Liver (tissue), 3 donors: ENCODE measurements around the gene ANKZF1.

Source experiments
- EGR1 ChIP-seq, 2 donors: IDR thresholded peaks; 2 replicates each; pipeline ENCODE4 v1.6.1; 2016 to 2018; ENCODE audit warnings: antibody characterized with exemption in 2 of 2, low read depth in 2 of 2
- JUND ChIP-seq, 2 donors: IDR thresholded peaks; 2 replicates each; pipeline ENCODE4 v1.6.1; 2016; ENCODE audit warnings: antibody characterized with exemption in 2 of 2
- TAF1 ChIP-seq: conservative IDR thresholded peaks from 2 replicates; pipeline ENCODE4 v1.6.1; 2016; ENCODE audit warnings: antibody characterized with exemption, mild to moderate bottlenecking
- YY1 ChIP-seq: IDR thresholded peaks from 2 replicates; pipeline ENCODE4 v1.6.1; 2016; ENCODE audit warnings: antibody characterized with exemption, mild to moderate bottlenecking
- TF ChIP-seq, protein P1 (sequence below): IDR thresholded peaks from 2 replicates; pipeline ENCODE4 v1.6.1; 2016; ENCODE audit warnings: antibody characterized with exemption
- TF ChIP-seq, protein P2 (sequence below): IDR thresholded peaks from 2 replicates; pipeline ENCODE4 v1.6.1; 2016; ENCODE audit warnings: antibody characterized with exemption, mild to moderate bottlenecking
- TF ChIP-seq, protein P3 (sequence below): IDR thresholded peaks from 2 replicates; pipeline ENCODE4 v1.6.1; 2016; ENCODE audit warnings: antibody characterized with exemption
- TF ChIP-seq, protein P4 (sequence below): fragments of 150-350 bp; IDR thresholded peaks from 2 replicates; pipeline ENCODE4 v1.5.1; 2017; ENCODE audit warnings: improper control_type of control experiment, low read depth, low read length; ENCODE audit not compliant: missing input control
- donor health status: healthy.
- donor health status: healthy.

DNA sequence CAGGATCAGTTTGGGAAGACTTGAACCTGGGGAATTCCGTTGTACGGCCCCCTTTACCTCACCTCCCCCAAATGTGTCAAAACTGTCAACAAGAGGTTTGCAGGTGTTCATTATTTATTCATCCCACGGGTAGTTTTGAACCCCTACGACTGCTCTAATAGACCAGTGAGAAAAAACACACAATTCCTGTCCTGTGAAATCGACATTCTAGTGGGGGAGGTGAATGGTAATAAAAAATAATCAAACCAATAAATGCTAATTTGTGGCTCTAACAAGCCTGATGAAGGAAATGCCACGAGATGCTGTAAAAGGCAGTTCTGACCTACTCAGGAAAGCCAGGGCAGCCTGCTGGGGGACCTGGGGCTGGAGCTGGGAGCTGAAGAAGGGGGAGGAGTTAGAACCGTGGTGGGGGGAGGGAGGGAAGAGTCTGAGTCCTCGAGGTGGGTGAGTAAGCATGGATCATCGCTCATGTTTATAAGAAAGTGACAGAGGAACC lies 49.1 kb downstream of the ANKZF1 start:
- TF ChIP-seq, protein P1, sequence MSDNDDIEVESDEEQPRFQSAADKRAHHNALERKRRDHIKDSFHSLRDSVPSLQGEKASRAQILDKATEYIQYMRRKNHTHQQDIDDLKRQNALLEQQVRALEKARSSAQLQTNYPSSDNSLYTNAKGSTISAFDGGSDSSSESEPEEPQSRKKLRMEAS = no peak
- TF ChIP-seq EGR1 (IDR thresholded peaks at IDR 0.05; ENCODE audit: low read depth in 2 of 2) (no peak), JUND (IDR thresholded peaks at IDR 0.05) (no peak), YY1 (no peak), TAF1 (no peak)
- TF ChIP-seq, protein P2, sequence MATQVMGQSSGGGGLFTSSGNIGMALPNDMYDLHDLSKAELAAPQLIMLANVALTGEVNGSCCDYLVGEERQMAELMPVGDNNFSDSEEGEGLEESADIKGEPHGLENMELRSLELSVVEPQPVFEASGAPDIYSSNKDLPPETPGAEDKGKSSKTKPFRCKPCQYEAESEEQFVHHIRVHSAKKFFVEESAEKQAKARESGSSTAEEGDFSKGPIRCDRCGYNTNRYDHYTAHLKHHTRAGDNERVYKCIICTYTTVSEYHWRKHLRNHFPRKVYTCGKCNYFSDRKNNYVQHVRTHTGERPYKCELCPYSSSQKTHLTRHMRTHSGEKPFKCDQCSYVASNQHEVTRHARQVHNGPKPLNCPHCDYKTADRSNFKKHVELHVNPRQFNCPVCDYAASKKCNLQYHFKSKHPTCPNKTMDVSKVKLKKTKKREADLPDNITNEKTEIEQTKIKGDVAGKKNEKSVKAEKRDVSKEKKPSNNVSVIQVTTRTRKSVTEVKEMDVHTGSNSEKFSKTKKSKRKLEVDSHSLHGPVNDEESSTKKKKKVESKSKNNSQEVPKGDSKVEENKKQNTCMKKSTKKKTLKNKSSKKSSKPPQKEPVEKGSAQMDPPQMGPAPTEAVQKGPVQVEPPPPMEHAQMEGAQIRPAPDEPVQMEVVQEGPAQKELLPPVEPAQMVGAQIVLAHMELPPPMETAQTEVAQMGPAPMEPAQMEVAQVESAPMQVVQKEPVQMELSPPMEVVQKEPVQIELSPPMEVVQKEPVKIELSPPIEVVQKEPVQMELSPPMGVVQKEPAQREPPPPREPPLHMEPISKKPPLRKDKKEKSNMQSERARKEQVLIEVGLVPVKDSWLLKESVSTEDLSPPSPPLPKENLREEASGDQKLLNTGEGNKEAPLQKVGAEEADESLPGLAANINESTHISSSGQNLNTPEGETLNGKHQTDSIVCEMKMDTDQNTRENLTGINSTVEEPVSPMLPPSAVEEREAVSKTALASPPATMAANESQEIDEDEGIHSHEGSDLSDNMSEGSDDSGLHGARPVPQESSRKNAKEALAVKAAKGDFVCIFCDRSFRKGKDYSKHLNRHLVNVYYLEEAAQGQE = no peak
- TF ChIP-seq, protein P3, sequence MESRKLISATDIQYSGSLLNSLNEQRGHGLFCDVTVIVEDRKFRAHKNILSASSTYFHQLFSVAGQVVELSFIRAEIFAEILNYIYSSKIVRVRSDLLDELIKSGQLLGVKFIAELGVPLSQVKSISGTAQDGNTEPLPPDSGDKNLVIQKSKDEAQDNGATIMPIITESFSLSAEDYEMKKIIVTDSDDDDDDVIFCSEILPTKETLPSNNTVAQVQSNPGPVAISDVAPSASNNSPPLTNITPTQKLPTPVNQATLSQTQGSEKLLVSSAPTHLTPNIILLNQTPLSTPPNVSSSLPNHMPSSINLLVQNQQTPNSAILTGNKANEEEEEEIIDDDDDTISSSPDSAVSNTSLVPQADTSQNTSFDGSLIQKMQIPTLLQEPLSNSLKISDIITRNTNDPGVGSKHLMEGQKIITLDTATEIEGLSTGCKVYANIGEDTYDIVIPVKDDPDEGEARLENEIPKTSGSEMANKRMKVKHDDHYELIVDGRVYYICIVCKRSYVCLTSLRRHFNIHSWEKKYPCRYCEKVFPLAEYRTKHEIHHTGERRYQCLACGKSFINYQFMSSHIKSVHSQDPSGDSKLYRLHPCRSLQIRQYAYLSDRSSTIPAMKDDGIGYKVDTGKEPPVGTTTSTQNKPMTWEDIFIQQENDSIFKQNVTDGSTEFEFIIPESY = no peak
- TF ChIP-seq, protein P4, sequence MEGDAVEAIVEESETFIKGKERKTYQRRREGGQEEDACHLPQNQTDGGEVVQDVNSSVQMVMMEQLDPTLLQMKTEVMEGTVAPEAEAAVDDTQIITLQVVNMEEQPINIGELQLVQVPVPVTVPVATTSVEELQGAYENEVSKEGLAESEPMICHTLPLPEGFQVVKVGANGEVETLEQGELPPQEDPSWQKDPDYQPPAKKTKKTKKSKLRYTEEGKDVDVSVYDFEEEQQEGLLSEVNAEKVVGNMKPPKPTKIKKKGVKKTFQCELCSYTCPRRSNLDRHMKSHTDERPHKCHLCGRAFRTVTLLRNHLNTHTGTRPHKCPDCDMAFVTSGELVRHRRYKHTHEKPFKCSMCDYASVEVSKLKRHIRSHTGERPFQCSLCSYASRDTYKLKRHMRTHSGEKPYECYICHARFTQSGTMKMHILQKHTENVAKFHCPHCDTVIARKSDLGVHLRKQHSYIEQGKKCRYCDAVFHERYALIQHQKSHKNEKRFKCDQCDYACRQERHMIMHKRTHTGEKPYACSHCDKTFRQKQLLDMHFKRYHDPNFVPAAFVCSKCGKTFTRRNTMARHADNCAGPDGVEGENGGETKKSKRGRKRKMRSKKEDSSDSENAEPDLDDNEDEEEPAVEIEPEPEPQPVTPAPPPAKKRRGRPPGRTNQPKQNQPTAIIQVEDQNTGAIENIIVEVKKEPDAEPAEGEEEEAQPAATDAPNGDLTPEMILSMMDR = no peak
